ENCODE measurements around the gene FRMPD1.

DNA sequence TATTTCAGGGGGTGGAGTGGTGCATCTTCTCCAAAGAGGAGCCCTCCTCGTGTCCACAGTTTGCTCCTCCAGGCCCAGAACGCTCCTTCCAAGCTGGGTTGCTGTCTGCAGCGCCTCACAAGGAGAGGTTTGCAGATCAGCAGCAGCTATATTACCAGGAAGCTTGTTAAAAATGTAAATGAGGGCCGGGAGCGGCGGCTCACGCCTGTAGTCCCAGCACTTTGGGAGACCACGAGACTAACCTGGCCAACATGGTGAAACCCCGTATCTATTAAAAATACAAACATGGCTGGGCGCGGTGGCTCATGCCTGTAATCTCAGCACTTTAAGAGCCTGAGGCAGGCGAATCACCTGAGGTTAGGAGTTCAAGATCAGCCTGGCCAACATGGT lies 25.0 kb upstream of the FRMPD1 start:
- TF ChIP-seq POLR2A (IDR thresholded peaks at IDR 0.05; ENCODE audit: low read depth, low read length) (no peak), POLR2AphosphoS5 (IDR thresholded peaks at IDR 0.05; ENCODE audit: low read depth, low read length) (no peak)
